LNCaP clone FGC (cell line): ENCODE results near the gene SPRR5.
A peak's percentile ranks its signal among the peaks of the same experiment; 100 is the strongest.

Experiments used
- DNase-seq: peaks from one replicate; pipeline ENCODE4 v3.0.0-alpha.2; 2011; ENCODE audit warnings: low read depth
- H3K4me3 ChIP-seq: 2 replicates; pipeline ENCODE4 v1.5.1; 2011; ENCODE audit warnings: mild to moderate bottlenecking, low read depth, low read length, control low read depth
- CTCF ChIP-seq: IDR thresholded peaks from 2 replicates; pipeline ENCODE4 v1.5.1; 2012; ENCODE audit warnings: mild to moderate bottlenecking; ENCODE audit not compliant: control insufficient read depth, insufficient read depth; ENCODE audit errors: extremely low read depth

The SPRR5 gene

DNA sequence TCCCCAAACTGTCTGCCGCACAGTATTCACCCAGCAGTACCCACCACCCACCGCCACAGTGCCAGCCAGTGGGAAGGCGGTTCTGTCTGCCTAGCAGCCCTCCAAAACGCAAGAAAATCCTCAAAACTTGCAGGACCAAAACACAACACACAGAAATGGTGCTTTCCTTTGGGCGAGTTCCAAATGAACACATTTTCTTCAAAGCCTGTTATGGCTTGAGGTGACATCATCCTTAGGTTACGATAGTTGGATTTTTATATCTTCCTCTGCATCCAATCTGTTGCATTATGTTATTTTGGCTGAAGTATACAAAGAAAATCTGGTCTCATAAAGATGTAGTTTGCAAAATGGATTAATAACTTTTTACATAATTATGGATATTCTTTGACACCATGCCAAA, 46.2 kb downstream of the SPRR5 start:
- H3K4me3 ChIP-seq, result no peak overlapping the region
- no peak for DNase-seq
- no peak for TF ChIP-seq CTCF

DNA sequence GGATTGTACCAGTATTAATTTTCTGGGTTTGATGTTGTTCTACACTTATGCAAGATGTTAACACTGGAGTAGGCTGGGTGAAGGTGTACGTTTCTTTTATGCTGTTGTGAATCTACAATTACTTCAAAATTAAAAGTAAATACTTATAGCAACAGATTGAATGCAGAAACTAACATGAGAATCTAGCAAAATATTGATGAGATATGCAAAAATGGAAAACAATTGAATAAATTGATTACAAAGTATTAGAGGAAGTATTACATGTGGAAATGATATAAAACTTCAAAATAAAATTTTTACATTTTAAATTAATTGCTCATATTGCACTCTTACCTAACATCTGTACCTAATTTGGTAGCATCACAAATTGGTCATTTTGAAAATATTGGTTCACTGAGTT, 48.8 kb downstream of the SPRR5 start:
- no peak for TF ChIP-seq CTCF
- H3K4me3 ChIP-seq, result no peak overlapping the region
- DNase-seq, result no peak

- no peak for DNase-seq
- TF ChIP-seq CTCF, result no peak
Observed at GRCh38 chr1:152996633-152997400, 49.8 kb downstream of the SPRR5 start.

GRCh38 chr1:152997901-152998300, 50.9 kb downstream of the SPRR5 start:
- TF ChIP-seq CTCF, result no peak
- DNase-seq, result peak; percentile 88
- H3K4me3 ChIP-seq, result no peak overlapping the region

More at GRCh38 chr1:152996633-152997400, 49.8 kb downstream of the SPRR5 start:
- no peak overlapping the region for H3K4me3 ChIP-seq

DNA sequence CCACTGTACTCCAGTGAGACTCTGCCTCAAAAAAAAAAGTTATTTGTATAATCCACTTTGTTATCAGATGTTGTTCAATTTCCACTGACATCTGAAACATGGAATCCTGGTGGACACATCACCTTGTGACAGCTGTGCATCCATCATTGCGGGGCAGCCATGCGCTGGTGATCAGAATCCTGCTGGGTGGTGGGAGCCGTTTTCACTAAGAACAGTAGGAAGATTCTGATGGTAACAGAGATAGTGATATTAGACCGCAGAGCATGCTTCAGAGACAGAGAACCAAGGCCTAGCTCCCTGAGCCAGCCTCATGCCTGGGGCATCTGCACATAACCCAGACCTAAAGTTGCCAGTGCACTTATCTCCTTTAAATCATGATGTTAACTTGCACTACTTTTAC, 51.5 kb downstream of the SPRR5 start:
- H3K4me3 ChIP-seq, result no peak overlapping the region
- no peak for DNase-seq
- TF ChIP-seq CTCF, result no peak
